GM12872 (cell line): ENCODE measurements around the gene NOP16.

Experiments
- CTCF ChIP-seq: IDR thresholded peaks from 3 replicates; pipeline ENCODE4 v1.5.1; 2011; ENCODE audit warnings: low read depth, mild to moderate bottlenecking, low read length, moderate library complexity; ENCODE audit not compliant: insufficient read depth

Gene NOP16

GRCh38 chr5:176389135-176390123 is 1.0 kb upstream of the NOP16 start:
- no peak for TF ChIP-seq CTCF

- TF ChIP-seq CTCF: no peak
These were observed 375 bp downstream of the NOP16 start for GRCh38 chr5:176388003-176388443.

GRCh38 chr5:176387384-176387925 is 943 bp downstream of the NOP16 start:
- TF ChIP-seq CTCF: no peak

- TF ChIP-seq CTCF: no peak
These were observed 1.9 kb downstream of the NOP16 start for GRCh38 chr5:176386491-176386890.

- TF ChIP-seq CTCF: no peak
These were observed 3.4 kb downstream of the NOP16 start for GRCh38 chr5:176384991-176385390.

GRCh38 chr5:176384366-176384930 is 4.0 kb downstream of the NOP16 start:
- TF ChIP-seq CTCF: no peak

GRCh38 chr5:176383961-176384360 is 4.4 kb downstream of the NOP16 start:
- TF ChIP-seq CTCF: no peak
